DMS153 treated with DMSO at 0.1 percent for 48 hours (cell line): ENCODE results near the gene ANO7.

ENCODE experiments used
- DNase-seq: peaks from one replicate; lab custom pipeline; 2025; ENCODE audit not compliant: unreplicated experiment; lab: John Stamatoyannopoulos, UW

The ANO7 gene

GRCh38 chr2:241226723-241227572 is 38.5 kb downstream of the ANO7 start:
- no peak for DNase-seq

DNA sequence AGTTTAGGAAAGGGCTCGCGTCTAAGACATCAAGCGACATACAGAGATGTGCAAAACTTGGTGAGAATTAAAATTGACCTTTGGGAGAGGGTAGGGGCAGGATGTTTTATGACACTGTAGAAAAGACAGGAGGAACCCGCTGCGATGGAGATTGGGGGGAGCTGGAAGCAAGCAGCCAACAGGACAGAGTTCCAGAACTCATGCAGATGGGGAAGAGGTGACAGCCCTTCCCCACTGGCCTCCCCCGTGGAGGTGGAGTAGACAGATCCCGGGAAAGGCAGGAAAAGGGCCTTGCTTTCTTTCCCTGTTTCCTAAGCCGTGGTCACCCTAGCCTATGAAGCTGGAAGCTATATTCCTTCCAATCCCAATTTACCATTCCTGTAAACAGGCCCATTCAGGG is 39.1 kb downstream of the ANO7 start:
- DNase-seq = no peak

- no peak for DNase-seq
These were observed 39.8 kb downstream of the ANO7 start for GRCh38 chr2:241228081-241228859.

DNA sequence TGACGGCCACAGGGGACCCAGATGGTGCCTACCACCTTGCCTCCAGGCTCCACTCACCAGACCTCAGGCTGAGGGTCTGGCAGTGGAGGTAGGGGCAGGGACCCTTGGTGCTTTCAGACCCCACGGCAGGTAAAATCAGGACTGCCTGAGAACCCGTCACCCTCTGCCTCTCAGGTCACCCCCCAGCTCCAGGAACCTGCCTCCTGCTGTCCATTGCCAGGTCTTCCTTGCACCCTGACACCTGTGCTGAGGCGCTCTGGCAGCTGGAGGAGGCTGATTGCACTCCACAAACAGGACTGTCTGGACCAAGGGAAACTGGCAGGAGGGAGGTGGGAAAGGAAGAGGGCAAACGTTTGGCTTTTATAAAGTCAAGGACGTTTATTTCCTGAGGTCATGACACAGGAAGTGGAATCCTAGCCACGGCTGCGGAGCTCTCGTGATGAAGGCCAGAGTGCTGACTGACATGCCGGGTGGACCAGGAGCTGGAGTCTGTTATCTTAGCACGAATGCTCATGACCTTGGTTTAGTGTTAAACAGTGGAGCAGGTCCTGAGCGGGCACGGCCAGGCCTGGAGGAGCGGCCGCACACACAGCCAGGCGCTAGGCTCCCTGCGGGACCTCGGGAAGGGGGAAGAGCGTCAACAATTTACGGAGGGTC is 40.5 kb downstream of the ANO7 start:
- no peak for DNase-seq

DNA sequence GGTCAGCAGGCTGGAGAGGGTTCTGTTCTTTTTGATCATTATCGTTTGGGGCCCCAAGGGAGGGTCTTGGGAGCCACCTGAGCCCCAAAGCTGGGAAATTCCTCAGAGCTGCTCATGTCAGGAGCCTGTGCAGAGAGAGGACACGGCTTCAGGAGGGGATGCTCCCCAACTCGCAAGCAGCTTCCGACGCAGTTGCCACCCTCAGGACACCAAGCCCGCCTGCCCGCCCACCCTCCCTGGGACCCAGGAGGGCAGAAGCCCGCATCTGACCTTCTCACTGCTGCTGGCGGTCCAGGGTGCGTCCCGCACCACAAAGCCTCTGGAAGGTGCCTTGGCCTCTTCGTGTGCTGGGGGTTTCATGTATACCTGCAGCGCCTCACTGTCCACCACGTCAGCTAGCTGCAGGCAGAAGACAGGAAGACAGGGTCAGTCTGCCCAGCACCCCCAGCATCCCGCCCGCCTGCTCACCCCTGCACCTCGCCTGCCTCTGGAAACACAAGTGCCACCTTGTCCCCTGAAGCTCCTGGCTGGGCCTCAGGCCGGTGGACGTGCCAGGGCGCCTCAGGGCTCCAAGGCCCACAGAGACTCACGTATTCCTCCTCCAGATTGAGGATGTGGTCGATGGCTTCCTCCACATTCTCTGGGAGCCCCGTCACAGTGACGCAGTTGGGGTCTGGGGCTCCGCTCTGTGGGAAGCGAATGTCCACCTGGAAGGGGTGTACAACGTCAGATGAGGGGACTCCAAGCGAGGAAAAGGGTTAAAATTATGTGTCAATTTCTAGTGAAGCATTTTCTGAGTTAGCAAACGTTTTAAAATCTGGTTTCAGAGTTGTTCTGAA is 41.3 kb downstream of the ANO7 start:
- no peak for DNase-seq

DNA sequence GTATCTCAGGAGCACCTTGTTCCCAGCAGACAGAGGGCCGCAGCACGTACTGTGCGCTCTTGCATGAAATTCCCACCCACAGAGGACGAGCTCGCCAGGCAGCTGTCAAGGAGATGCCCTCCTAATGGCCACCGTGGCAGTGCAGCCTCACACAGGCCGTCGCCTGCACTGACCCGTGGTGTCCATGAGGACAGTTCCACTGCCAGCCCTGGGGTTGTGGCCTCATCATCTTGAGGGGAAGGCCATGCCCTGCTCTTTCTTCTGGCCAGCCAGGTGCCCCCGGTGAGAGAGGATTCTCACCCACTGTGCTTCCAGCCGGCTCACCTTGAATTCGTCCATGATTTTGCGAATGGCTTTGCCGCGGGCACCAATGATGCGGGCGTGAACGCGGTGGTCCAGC is 42.0 kb downstream of the ANO7 start:
- no peak for DNase-seq

- DNase-seq = no peak
These were observed 44.5 kb downstream of the ANO7 start for GRCh38 chr2:241232736-241233575.

DNA sequence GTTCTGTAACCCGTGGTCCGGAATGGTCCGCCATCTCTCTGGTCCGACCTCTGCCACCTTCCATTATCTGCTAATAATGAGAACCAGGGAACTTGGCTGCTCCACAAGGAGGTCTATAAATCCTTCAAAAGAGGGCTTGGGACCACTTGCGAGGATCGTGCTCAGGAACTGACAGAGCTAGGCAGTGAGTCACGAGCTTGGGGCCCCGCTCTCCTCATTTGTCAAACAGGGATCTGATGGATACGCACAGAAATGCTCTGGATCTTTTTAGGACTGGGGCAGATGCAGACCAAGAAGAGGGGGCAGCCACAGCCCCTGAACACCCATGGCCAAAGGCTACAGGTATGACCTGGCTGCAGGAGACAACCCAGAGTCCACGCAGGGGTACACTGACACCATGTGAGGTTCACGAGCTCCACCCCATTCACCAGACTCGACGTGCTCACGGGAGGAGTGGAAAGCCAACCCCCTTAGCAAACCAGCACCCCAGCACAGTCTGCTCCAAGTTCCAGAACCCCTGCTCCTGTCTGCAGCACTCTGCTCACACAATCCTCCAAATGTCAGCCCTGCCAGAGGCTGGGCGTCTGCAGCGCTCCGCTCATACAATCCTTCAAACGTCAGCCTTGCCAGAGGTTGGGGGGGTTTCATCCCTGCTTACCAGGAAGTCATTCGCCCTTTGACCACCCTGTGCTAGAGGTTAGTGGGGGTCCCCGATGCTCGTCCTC is 45.8 kb downstream of the ANO7 start:
- no peak for DNase-seq

GRCh38 chr2:241234962-241235740 is 46.7 kb downstream of the ANO7 start:
- no peak for DNase-seq

- no peak for DNase-seq
These were observed 47.5 kb downstream of the ANO7 start for GRCh38 chr2:241235859-241236593.

DNA sequence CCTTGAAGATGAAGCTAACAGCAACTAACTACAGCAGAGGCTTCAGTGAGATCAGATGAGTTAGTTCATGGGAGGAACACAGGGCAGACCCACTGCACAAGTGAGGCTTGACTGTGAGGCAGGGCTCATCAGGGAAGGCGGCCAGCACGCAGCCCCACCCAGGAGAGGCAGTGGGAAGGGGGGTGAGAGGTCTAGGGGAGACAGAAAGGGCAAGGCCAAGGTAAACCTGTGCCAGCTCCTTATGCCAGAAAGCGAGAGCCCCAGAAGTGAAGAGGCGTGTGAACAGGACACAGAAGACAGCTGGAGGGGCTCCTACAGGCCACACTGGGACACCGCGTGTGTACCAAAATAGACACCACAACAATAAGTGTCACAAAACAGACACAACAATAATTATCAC is 48.6 kb downstream of the ANO7 start:
- no peak for DNase-seq

DNA sequence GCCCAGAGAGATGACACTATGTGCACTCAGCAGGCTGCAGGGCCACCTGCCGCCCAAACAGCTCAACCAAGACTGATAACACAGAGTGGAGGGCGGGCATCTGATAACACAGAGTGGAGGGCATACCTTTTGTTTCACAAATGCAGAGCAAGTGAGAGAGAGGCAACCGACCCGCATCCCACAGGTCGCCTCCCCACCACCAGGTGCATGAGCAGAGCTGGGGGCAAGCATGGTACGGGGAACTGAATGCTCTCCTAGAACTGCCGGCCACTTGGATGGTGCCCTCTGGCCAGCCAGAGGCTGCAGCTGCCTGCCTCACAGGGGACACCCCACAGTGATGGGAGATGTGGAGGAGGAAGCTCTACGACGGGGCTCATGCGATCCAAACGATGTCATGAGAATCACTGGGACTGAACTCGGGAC is 49.5 kb downstream of the ANO7 start:
- no peak for DNase-seq

DNA sequence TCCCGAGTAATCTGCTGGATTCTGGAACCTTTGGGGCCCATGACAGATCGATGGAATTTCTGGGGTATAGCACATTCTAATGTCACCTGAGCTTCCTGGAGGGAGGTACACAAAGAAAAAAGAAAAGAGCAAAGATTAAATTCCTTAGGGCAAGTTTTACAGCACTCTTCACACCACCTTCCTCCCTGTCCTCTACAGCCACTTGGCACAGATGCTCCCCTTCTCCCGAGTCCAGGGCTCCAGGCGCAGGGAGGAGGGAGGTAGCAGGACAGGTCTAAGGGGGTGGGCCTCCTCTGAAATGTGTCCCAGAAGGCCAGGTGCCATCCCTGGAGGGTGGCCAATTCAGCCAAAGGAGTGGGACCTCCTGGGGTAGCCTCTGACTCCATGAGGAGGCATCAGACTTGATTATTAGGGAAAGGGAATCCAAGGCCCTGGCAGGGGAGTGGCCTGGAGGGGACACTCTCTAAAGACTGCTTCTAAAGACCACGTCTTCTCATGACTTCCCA is 50.3 kb downstream of the ANO7 start:
- DNase-seq = no peak

- DNase-seq = no peak
These were observed 51.2 kb downstream of the ANO7 start for GRCh38 chr2:241239552-241240202.

- DNase-seq = no peak
These were observed 52.0 kb downstream of the ANO7 start for GRCh38 chr2:241240320-241241004.

- DNase-seq = no peak
These were observed 53.2 kb downstream of the ANO7 start for GRCh38 chr2:241241669-241242068.

GRCh38 chr2:241242306-241242705 is 53.8 kb downstream of the ANO7 start:
- no peak for DNase-seq
